Activated naive CD8-positive, alpha-beta T cell treated with anti-CD3 and anti-CD28 coated beads, Interleukin-2, amount 50 U/mL, for 24 hours (primary cell): ENCODE data around the gene SNHG17.
"Not testable (repeated sequence)": the region's sequence is repeated elsewhere in the genome, so short reads cannot be mapped to it uniquely, and the experiment has no call there.

Experiments
- ATAC-seq: fragments of 150-1000 bp; cut with Tn5 transposase; one replicate; pipeline ENCODE4 v1.10.0; 2021
- DNase-seq: peaks from one replicate; pipeline ENCODE4 v3.0.0; 2021
- H3K27ac Mint-ChIP-seq: one replicate; pipeline ENCODE4 v1.8.0; 2021; ENCODE audit warnings: mild to moderate bottlenecking, mixed read lengths
- H3K27me3 Mint-ChIP-seq: one replicate; pipeline ENCODE4 v1.8.0; 2021; ENCODE audit warnings: mixed read lengths
- H3K36me3 Mint-ChIP-seq: one replicate; pipeline ENCODE4 v1.8.0; 2021; ENCODE audit warnings: low read depth, mixed read lengths
- H3K4me1 Mint-ChIP-seq: one replicate; pipeline ENCODE4 v1.8.0; 2021; ENCODE audit warnings: mixed read lengths
- H3K4me3 Mint-ChIP-seq: one replicate; pipeline ENCODE4 v1.8.0; 2021; ENCODE audit warnings: mild to moderate bottlenecking, moderate library complexity, mixed read lengths
- H3K9me3 Mint-ChIP-seq: one replicate; pipeline ENCODE4 v1.8.0; 2021; ENCODE audit warnings: mixed read lengths

Gene SNHG17

DNA sequence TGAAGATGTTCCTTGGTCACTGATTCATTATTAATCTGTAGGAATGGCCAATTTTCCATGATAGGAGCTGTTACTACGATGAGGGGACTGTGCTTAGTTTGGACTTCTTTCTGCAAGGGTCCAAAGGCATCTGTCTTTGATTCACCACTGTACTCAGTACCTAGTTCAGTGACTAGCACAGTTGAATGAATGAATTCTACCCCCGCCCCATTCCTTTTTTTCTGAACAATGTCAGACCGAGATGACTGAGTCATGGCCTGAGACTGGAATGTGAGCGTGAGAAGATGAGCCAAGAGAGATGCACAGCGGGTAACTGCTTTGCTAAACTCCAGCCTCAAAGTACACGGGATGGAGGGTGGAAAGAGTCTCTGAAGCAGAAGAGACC, 419 bp upstream of the SNHG17 start:
- H3K36me3 Mint-ChIP-seq = peaks cover 47% of the 10 kb centered on the region

GRCh38 chr20:38434301-38434741, 807 bp downstream of the SNHG17 start:
- H3K36me3 Mint-ChIP-seq = peaks cover 55% of the 10 kb centered on the region
- peak overlapping the region; percentile 98 for H3K27ac Mint-ChIP-seq
- peak; percentile 6 for ATAC-seq
- H3K27me3 Mint-ChIP-seq = peaks cover 5% of the 10 kb centered on the region
- DNase-seq = peak; percentile 18
- H3K9me3 Mint-ChIP-seq = no peaks in the 10 kb centered on the region
- peak overlapping the region; percentile 94 for H3K4me3 Mint-ChIP-seq
- peaks cover 44% of the 10 kb centered on the region for H3K4me1 Mint-ChIP-seq

More for the DNA sequence above, 419 bp upstream of the SNHG17 start:
- no peaks in the 10 kb centered on the region for H3K9me3 Mint-ChIP-seq
- H3K4me3 Mint-ChIP-seq = peak overlapping the region; percentile 94
- DNase-seq (no peak), ATAC-seq (no peak)
- peaks cover 7% of the 10 kb centered on the region for H3K27me3 Mint-ChIP-seq
- H3K4me1 Mint-ChIP-seq = peaks cover 36% of the 10 kb centered on the region
- peak overlapping the region; percentile 98 for H3K27ac Mint-ChIP-seq

GRCh38 chr20:38433304-38433972, 1.7 kb downstream of the SNHG17 start:
- Mint-ChIP-seq H3K36me3 (peaks cover 64% of the 10 kb centered on the region), H3K4me3 (peak overlapping the region; percentile 94), H3K27ac (peak overlapping the region; percentile 98), H3K4me1 (peaks cover 53% of the 10 kb centered on the region), H3K9me3 (no peaks in the 10 kb centered on the region), H3K27me3 (peaks cover under 1% of the 10 kb centered on the region)
- DNase-seq (no peak), ATAC-seq (no peak)

DNA sequence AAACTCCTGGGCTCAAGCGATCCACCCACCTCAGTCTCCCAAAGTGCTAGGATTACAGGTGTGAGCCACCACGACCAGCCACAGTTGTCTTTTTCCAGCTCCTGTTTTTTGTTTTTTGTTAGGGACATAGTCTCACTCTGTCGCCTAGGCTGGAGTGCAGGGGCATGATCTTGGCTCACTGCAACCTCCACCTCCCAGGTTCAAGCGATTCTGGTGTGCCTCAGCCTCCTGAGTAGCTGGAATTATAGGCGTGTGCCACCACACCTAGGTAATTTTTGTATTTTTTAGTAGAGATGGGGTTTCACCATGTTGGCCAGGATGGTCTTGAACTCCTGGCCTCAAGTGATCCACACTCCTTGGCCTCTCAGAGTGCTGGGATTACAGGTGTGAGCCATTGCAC, 2.3 kb downstream of the SNHG17 start:
- Mint-ChIP-seq H3K36me3 (peaks cover 69% of the 10 kb centered on the region), H3K27ac (peak overlapping the region; percentile 98), H3K4me1 (peaks cover 58% of the 10 kb centered on the region), H3K4me3 (peak overlapping the region; percentile 94)
- H3K9me3 Mint-ChIP-seq, DNase-seq, ATAC-seq, H3K27me3 Mint-ChIP-seq: not testable (repeated sequence)

- DNase-seq = no peak
- Mint-ChIP-seq H3K36me3 (peaks cover 74% of the 10 kb centered on the region), H3K4me3 (peak overlapping the region; percentile 94), H3K4me1 (peaks cover 64% of the 10 kb centered on the region), H3K27ac (peak overlapping the region; percentile 98), H3K27me3 (no peaks in the 10 kb centered on the region), H3K9me3 (no peaks in the 10 kb centered on the region)
- no peak for ATAC-seq
These were observed 2.8 kb downstream of the SNHG17 start for GRCh38 chr20:38432292-38432691.

- Mint-ChIP-seq H3K4me1 (peaks cover 79% of the 10 kb centered on the region), H3K4me3 (peak overlapping the region; percentile 94), H3K27ac (peak overlapping the region; percentile 98), H3K36me3 (peaks cover 88% of the 10 kb centered on the region), H3K9me3 (no peaks in the 10 kb centered on the region), H3K27me3 (no peaks in the 10 kb centered on the region)
- ATAC-seq (no peak), DNase-seq (no peak)
These were observed 4.3 kb downstream of the SNHG17 start for GRCh38 chr20:38430679-38431325.

DNA sequence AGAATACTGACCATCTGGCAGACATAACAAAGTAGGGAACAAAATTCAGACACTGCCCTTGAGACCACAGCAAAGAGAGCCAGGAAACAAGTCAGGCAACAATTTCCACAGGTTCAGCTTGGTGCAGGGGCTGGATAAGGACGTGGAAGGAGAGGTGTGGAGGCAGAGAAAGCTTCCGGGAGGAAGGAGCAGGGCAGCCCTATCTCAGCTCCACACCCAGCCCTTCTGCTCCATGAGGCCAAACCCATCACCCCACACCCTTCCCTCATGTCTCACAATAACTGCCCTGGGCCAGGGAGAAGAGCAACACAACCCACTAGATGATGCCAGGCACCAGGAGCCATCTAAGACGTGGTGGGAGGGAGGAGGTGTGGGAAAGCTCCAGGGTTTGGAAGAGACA, 5.8 kb downstream of the SNHG17 start:
- Mint-ChIP-seq H3K9me3 (no peaks in the 10 kb centered on the region), H3K27me3 (no peaks in the 10 kb centered on the region), H3K4me1 (peaks cover 85% of the 10 kb centered on the region), H3K36me3 (peaks cover 92% of the 10 kb centered on the region), H3K27ac (peak overlapping the region; percentile 73), H3K4me3 (peak overlapping the region; percentile 59)
- ATAC-seq (no peak), DNase-seq (no peak)

DNA sequence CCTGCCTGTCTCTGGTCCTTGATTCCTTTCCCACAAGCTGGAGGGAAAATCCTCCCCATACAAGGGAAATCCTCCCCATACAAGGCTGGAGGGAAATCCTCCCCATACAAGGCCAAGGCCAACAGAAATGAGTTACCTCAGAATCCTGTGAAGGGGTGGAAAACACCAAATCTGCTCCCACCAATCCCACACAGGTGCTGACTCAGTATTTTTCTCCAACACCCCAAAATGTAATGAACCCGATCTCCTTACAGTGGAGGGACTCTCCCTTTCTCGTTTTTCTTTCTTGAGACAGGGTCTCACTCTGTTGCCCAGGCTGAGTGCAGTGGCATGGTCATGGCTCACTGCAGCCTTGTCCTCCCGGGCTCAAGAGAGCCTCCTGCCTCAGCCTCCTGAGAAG, 6.3 kb downstream of the SNHG17 start:
- no peaks in the 10 kb centered on the region for H3K9me3 Mint-ChIP-seq
- DNase-seq (no peak), ATAC-seq (no peak)
- peak overlapping the region; percentile 59 for H3K4me3 Mint-ChIP-seq
- H3K27ac Mint-ChIP-seq = peak overlapping the region; percentile 73
- no peaks in the 10 kb centered on the region for H3K27me3 Mint-ChIP-seq
- H3K4me1 Mint-ChIP-seq = peaks cover 81% of the 10 kb centered on the region
- peaks cover 90% of the 10 kb centered on the region for H3K36me3 Mint-ChIP-seq

DNA sequence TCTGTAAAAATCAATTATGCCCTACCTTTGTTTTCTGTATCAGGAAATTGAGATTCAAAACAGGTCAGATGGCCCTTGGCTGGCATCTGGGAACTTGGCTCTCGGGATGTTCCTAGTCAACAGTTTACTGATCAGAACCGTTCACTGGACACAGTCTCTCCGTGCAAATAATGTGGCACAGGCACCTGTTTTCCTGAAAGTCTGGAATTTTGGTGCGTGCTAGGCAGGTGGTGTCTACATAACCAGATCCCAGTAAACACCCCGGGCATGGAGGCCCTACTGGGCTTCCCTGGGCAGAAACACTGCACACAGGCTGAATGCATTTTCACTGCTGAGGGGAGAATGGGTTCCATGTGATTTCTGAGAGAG, 7.5 kb downstream of the SNHG17 start:
- no peak for DNase-seq
- peak overlapping the region; percentile 62 for H3K27ac Mint-ChIP-seq
- H3K4me1 Mint-ChIP-seq = peaks cover 75% of the 10 kb centered on the region
- no peak overlapping the region for H3K4me3 Mint-ChIP-seq
- peaks cover 90% of the 10 kb centered on the region for H3K36me3 Mint-ChIP-seq
- no peak for ATAC-seq
- H3K9me3 Mint-ChIP-seq = no peaks in the 10 kb centered on the region
- no peaks in the 10 kb centered on the region for H3K27me3 Mint-ChIP-seq

DNA sequence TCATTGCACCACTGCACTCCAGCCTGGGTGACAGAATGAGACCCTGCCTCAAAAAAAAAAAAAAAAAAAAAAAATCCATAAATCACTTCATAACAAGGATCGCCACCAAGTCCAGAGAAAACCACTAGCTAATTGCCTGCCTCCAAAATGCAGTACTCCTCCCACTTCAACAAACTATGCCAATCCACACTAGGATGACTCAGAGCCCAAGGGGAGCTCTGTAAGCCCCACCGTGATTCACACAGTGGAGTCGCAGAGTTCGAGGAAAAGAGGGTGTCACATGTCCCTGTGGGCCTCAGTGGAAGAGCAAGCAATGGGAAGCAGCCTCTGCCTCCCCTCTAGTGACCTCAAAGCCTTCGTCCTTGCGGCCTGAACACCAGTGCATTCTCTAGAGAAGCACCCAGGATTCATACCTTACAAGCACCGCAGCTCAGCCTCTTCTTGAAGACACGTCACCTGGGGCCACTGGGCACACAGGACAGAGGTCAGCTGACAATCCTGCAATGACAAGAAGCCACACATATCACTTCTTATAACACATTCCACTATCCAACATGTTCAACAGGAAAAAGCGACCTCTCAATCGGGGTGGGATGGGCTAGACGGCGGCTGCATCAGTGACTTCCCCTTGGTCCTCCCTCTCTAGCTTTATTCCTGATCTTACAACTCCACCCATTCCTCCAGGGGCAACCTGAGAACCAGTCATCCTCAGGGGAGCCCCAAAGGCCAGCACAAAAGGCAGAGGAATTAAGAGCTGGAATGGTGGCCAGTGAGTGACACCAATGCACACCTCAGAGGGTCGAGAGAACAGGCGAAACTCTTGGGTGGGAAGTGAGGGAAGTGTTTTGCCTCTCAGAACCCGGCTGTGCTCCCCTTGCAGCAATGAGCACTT, 8.9 kb downstream of the SNHG17 start:
- Mint-ChIP-seq H3K27ac (peak overlapping the region; percentile 62), H3K27me3 (no peaks in the 10 kb centered on the region), H3K9me3 (no peaks in the 10 kb centered on the region), H3K4me1 (peaks cover 61% of the 10 kb centered on the region), H3K4me3 (peak overlapping the region; percentile 8), H3K36me3 (peaks cover 90% of the 10 kb centered on the region)
- peak; percentile 90 for ATAC-seq
- peak; percentile 35 for DNase-seq

GRCh38 chr20:38424401-38424800, 10.7 kb downstream of the SNHG17 start:
- ATAC-seq = no peak
- DNase-seq = no peak
- Mint-ChIP-seq H3K9me3 (no peaks in the 10 kb centered on the region), H3K4me1 (peaks cover 47% of the 10 kb centered on the region), H3K36me3 (peaks cover 95% of the 10 kb centered on the region), H3K27ac (peak overlapping the region; percentile 73), H3K4me3 (no peak overlapping the region), H3K27me3 (no peaks in the 10 kb centered on the region)

- ATAC-seq = no peak
- Mint-ChIP-seq H3K27me3 (no peaks in the 10 kb centered on the region), H3K9me3 (no peaks in the 10 kb centered on the region), H3K4me3 (no peak overlapping the region), H3K4me1 (peaks cover 38% of the 10 kb centered on the region), H3K36me3 (peaks cover 92% of the 10 kb centered on the region), H3K27ac (peak overlapping the region; percentile 11)
- no peak for DNase-seq
These were observed 11.6 kb downstream of the SNHG17 start for GRCh38 chr20:38423541-38423940.

- Mint-ChIP-seq H3K4me3 (no peak overlapping the region), H3K27me3 (no peaks in the 10 kb centered on the region), H3K4me1 (peaks cover 22% of the 10 kb centered on the region), H3K36me3 (peaks cover 87% of the 10 kb centered on the region), H3K9me3 (no peaks in the 10 kb centered on the region), H3K27ac (peak overlapping the region; percentile 37)
- DNase-seq = no peak
- no peak for ATAC-seq
These were observed 13.2 kb downstream of the SNHG17 start for GRCh38 chr20:38421915-38422314.

GRCh38 chr20:38420388-38421085, 14.6 kb downstream of the SNHG17 start:
- DNase-seq (no peak), ATAC-seq (no peak)
- H3K4me1 Mint-ChIP-seq = peaks cover 11% of the 10 kb centered on the region
- no peaks in the 10 kb centered on the region for H3K27me3 Mint-ChIP-seq
- H3K4me3 Mint-ChIP-seq = no peak overlapping the region
- peak overlapping the region; percentile 52 for H3K27ac Mint-ChIP-seq
- H3K36me3 Mint-ChIP-seq = peaks cover 82% of the 10 kb centered on the region
- no peaks in the 10 kb centered on the region for H3K9me3 Mint-ChIP-seq
